Measurements from ENCODE around the gene CCDC97. TPM values are rescaled to one million over a fixed set of nuclear protein-coding genes. Genes with fewer than 3 reads are reported as not detected.
"Not testable (repeated sequence)": the region's sequence is repeated elsewhere in the genome, so short reads cannot be mapped to it uniquely, and the experiment has no call there.

The CCDC97 gene
- total RNA-seq, 8 experiments from 2014 or later = 6.6 to 25.0 (median 9.7) TPM

DNA sequence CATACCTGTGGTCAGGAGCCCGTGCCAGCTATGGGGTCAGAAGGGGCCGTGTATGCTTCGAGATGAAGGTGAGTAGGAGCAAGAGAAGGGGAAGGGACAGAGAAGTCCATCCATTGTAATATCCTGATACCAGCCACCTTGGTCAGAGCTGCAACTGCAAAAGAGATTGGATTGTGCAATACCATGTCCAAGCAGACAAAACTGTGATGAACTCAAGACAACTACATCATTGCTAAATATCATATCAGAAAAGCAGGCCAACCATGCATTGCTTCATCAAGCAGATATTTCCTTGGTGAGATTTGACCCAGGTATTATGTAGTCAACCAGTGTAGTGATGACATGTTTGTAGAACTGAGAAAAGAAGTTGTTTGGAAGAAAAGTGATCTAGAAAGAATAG is 33.7 kb upstream of the CCDC97 start:
- H3K4me1 ChIP-seq (replicated peaks in 1 of 2) = no peaks in the 10 kb centered on the region
- WGBS, 10 experiments = 80 to 94% (median 90%) methylated on average over 2 to 3 of the region's 3 CpGs; no CpG with 5 or more reads in 7 of the 10 experiments
- no peak overlapping the region for H3K27ac ChIP-seq
- H3K4me3 ChIP-seq = no peak overlapping the region
- in situ Hi-C loops (cut with MboI; ENCODE audit: low pct_unique_long_range_greater_than_20kb in 2 of 9, low sequenced_read_pairs in 9 of 9, unreplicated experiment in 9 of 9) = no loop called here
- ATAC-seq (replicated peaks in 6 of 8) = no peak

- 78 to 100% (median 100%) methylated on average over 1 to 2 of the region's 2 CpGs; no CpG with 5 or more reads in 2 of the 10 experiments for WGBS, 10 experiments
- Histone ChIP-seq H3K27ac (no peak overlapping the region), H3K4me3 (no peak overlapping the region), H3K4me1 (replicated peaks in 1 of 2) (no peaks in the 10 kb centered on the region)
- ATAC-seq (replicated peaks in 6 of 8) = no peak
- in situ Hi-C loops (cut with MboI; ENCODE audit: low pct_unique_long_range_greater_than_20kb in 2 of 9, low sequenced_read_pairs in 9 of 9, unreplicated experiment in 9 of 9) = no loop called here
Observed at GRCh38 chr19:41278478-41278877, 31.5 kb upstream of the CCDC97 start.

DNA sequence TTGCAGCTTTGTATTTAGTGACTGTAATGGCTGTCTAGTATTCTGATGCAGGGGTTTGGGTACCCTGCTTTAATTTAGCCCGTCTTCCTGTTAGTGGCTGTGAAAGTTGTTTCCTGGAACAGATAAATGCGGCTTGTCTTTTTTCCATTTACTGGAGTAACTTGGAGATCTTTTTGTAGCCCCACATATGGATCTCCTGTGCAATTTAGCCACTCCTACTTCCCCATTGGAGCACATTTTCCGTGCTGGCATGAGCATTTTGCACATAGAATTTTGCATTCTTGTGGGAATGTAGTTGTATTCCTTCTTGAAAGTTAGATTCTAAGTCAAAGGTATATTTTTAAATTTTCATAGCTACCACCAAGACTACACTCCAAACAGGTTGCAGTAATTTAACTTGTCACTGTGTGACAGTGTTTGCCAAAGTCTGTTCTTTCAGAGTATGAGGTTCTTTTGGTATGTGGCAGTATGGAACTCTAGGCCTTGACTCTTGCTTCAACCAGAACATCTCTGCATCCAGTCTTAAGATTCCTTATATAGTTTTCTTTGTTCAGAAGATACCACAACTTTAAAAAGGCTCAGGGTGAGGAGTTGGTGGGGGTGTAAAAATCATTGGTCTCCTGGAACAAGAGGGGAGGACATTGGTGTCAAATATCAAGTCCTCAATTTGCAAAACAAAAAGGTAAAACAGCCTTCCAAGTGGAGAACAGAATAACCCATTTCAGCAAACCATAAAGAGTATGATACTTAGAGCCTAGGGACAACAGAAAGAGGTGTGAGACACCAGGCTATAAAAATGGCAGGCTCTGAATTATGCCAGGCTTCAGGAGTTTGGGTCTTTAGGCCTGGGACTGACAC is 21.1 kb upstream of the CCDC97 start:
- peak in 3 of 8 experiments; percentile 40 to 65 (median 61) for ATAC-seq (replicated peaks in 6 of 8)

DNA sequence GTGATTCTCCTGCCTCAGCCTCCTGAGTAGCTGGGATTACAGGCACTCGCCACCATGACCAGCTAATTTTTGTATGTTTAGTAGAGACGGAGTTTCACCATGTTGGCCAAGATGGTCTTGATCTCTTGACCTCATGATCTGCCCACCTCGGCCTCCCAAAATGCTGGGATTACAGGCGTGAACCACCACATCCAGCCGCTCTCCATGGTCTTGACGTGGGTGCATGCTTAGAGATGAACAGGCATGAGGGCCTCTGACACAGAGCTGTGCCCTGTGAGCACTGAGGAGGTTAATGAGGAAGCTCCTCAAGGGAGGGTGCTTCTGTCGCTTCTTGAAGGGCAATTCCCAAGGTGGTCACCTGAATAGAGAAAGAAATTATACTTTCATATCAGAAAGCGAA is 20.2 kb upstream of the CCDC97 start:
- ATAC-seq (replicated peaks in 6 of 8); H3K27ac ChIP-seq; in situ Hi-C loops (cut with MboI; ENCODE audit: low pct_unique_long_range_greater_than_20kb in 2 of 9, low sequenced_read_pairs in 9 of 9, unreplicated experiment in 9 of 9); H3K4me1 ChIP-seq (replicated peaks in 1 of 2); H3K4me3 ChIP-seq: not testable (repeated sequence)
- WGBS, 10 experiments = 87 to 100% (median 100%) methylated on average over 1 to 6 of the region's 8 CpGs; no CpG with 5 or more reads in 1 of the 10 experiments

More for the DNA sequence above, 21.1 kb upstream of the CCDC97 start:
- Histone ChIP-seq H3K27ac (no peak overlapping the region), H3K4me1 (replicated peaks in 1 of 2) (no peaks in the 10 kb centered on the region), H3K4me3 (no peak overlapping the region)
- WGBS, 10 experiments = 38 to 100% (median 100%) methylated on average over 1 to 3 of the region's 3 CpGs; no CpG with 5 or more reads in 3 of the 10 experiments
- in situ Hi-C loops (cut with MboI; ENCODE audit: low pct_unique_long_range_greater_than_20kb in 2 of 9, low sequenced_read_pairs in 9 of 9, unreplicated experiment in 9 of 9) = no loop called here

DNA sequence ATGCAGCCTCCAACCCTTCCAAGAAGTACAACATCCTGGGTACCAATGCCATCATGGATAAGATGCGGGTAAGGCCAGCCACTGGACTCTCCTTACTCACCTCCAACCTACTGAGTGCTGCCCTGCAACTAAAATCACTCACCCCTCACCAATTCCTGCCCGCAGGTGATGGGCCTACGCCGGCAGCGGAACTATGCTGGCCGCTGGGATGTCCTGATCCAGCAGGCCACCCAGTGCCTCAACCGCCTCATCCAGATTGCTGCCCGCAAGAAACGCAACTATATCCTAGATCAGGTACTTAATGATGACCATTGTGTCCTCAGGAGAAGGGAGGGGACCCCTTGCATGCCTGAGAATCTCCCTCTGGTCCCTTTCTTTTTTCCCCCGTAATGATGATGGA is 15.6 kb upstream of the CCDC97 start:
- no peak for ATAC-seq (replicated peaks in 6 of 8)
- in situ Hi-C loops (cut with MboI; ENCODE audit: low pct_unique_long_range_greater_than_20kb in 2 of 9, low sequenced_read_pairs in 9 of 9, unreplicated experiment in 9 of 9) = no loop called here
- H3K27ac ChIP-seq = no peak overlapping the region
- no peak overlapping the region for H3K4me3 ChIP-seq
- WGBS, 10 experiments = 90 to 100% (median 100%) methylated on average over 1 to 8 of the region's 10 CpGs; no CpG with 5 or more reads in 2 of the 10 experiments
- peaks cover 0 to 24% of the 10 kb centered on the region in 2 donors for H3K4me1 ChIP-seq (replicated peaks in 1 of 2)

- no peak overlapping the region for H3K27ac ChIP-seq
- peaks cover 0 to 24% of the 10 kb centered on the region in 2 donors for H3K4me1 ChIP-seq (replicated peaks in 1 of 2)
- 0 to 100% (median 92%) methylated on average over 1 to 6 of the region's 6 CpGs; no CpG with 5 or more reads in 1 of the 10 experiments for WGBS, 10 experiments
- in situ Hi-C loops (cut with MboI; ENCODE audit: low pct_unique_long_range_greater_than_20kb in 2 of 9, low sequenced_read_pairs in 9 of 9, unreplicated experiment in 9 of 9) = no loop called here
- ATAC-seq (replicated peaks in 6 of 8) = peak in 2 of 8 experiments; percentile 13 to 19
- H3K4me3 ChIP-seq = no peak overlapping the region
Observed at GRCh38 chr19:41295499-41295898, 14.5 kb upstream of the CCDC97 start.

DNA sequence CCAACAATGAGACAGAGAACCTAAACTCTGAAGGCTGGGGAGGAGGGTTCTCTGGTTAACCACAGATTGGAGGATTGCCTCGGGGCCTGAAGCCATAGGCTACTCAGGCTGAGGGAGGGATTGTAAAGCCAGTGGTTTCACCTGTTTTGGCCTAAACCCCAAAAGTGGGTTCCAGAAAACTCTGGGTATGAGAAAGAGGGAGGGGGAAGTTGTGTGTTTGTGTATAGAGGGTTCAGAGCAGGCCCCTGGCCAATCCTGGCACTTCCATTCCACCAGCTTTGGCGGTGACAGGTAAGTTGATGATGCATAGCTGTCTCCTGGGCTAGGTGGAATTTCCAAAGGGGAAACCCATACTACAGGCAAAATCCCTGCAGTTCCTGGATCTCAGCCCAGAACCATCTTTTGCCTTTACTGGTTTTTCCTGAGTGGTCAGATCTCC is 13.5 kb upstream of the CCDC97 start:
- 80 to 100% methylated on average over 1 of the region's 2 CpGs; no CpG with 5 or more reads in 8 of the 10 experiments for WGBS, 10 experiments
- no peak for ATAC-seq (replicated peaks in 6 of 8)

GRCh38 chr19:41297628-41298347 is 12.2 kb upstream of the CCDC97 start:
- Histone ChIP-seq H3K4me1 (replicated peaks in 1 of 2) (peaks cover 0 to 24% of the 10 kb centered on the region in 2 donors), H3K27ac (peak overlapping the region in 1 of 2 donors; percentile 1), H3K4me3 (no peak overlapping the region)
- 0 to 100% (median 80%) methylated on average over 1 to 6 of the region's 7 CpGs; no CpG with 5 or more reads in 5 of the 10 experiments for WGBS, 10 experiments
- peak in 5 of 8 experiments; percentile 9 to 52 (median 20) for ATAC-seq (replicated peaks in 6 of 8)
- in situ Hi-C loops (cut with MboI; ENCODE audit: low pct_unique_long_range_greater_than_20kb in 2 of 9, low sequenced_read_pairs in 9 of 9, unreplicated experiment in 9 of 9) = no loop called here

More for the DNA sequence above, 13.5 kb upstream of the CCDC97 start:
- in situ Hi-C loops (cut with MboI; ENCODE audit: low pct_unique_long_range_greater_than_20kb in 2 of 9, low sequenced_read_pairs in 9 of 9, unreplicated experiment in 9 of 9) = no loop called here
- no peak overlapping the region for H3K4me3 ChIP-seq
- peaks cover 0 to 24% of the 10 kb centered on the region in 2 donors for H3K4me1 ChIP-seq (replicated peaks in 1 of 2)
- H3K27ac ChIP-seq = peak overlapping the region in 1 of 2 donors; percentile 1

- no peak overlapping the region for H3K4me3 ChIP-seq
- in situ Hi-C loops (cut with MboI; ENCODE audit: low pct_unique_long_range_greater_than_20kb in 2 of 9, low sequenced_read_pairs in 9 of 9, unreplicated experiment in 9 of 9) = no loop called here
- WGBS, 10 experiments = 0 to 64% (median 37%) methylated on average over 2 to 3 of the region's 4 CpGs; no CpG with 5 or more reads in 5 of the 10 experiments
- peak overlapping the region in 1 of 2 donors; percentile 30 for H3K27ac ChIP-seq
- ATAC-seq (replicated peaks in 6 of 8) = peak; percentile 49 to 92 (median 82)
- H3K4me1 ChIP-seq (replicated peaks in 1 of 2) = peaks cover 0 to 24% of the 10 kb centered on the region in 2 donors
Observed at GRCh38 chr19:41298348-41298964, 11.5 kb upstream of the CCDC97 start.

- ATAC-seq (replicated peaks in 6 of 8) = no peak
- H3K4me3 ChIP-seq = no peak overlapping the region
- in situ Hi-C loops (cut with MboI; ENCODE audit: low pct_unique_long_range_greater_than_20kb in 2 of 9, low sequenced_read_pairs in 9 of 9, unreplicated experiment in 9 of 9) = no loop called here
Observed at GRCh38 chr19:41299046-41299754, 10.8 kb upstream of the CCDC97 start.

DNA sequence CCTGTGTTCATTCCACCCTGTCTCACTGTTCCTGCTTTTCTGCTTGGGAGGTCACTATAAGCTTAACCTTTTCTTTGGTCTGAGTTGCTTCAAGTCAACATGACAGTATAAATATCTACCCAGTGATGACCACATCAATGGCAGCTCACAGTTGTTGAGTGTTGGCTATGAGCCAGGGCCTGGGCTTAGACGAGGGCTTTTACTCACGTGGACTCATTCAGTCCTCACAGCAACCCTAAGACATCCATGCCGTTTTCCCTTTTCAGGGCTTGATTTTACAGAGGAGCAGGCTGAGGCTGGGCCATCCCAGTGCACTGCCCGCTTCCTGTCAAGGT is 10.2 kb upstream of the CCDC97 start:
- ATAC-seq (replicated peaks in 6 of 8) = peak in 4 of 8 experiments; percentile 5 to 63 (median 50)
- WGBS, 10 experiments = 35 to 100% (median 80%) methylated on average over 1 to 2 of the region's 4 CpGs; no CpG with 5 or more reads in 3 of the 10 experiments
- Histone ChIP-seq H3K4me1 (replicated peaks in 1 of 2) (peaks cover 0 to 24% of the 10 kb centered on the region in 2 donors), H3K27ac (no peak overlapping the region), H3K4me3 (no peak overlapping the region)
- in situ Hi-C loops (cut with MboI; ENCODE audit: low pct_unique_long_range_greater_than_20kb in 2 of 9, low sequenced_read_pairs in 9 of 9, unreplicated experiment in 9 of 9) = no loop called here

More at GRCh38 chr19:41299046-41299754, 10.8 kb upstream of the CCDC97 start:
- WGBS, 10 experiments = 3 to 100% (median 62%) methylated on average over 1 to 9 of the region's 10 CpGs; no CpG with 5 or more reads in 1 of the 10 experiments
- Histone ChIP-seq H3K27ac (no peak overlapping the region), H3K4me1 (replicated peaks in 1 of 2) (peaks cover 0 to 24% of the 10 kb centered on the region in 2 donors)

DNA sequence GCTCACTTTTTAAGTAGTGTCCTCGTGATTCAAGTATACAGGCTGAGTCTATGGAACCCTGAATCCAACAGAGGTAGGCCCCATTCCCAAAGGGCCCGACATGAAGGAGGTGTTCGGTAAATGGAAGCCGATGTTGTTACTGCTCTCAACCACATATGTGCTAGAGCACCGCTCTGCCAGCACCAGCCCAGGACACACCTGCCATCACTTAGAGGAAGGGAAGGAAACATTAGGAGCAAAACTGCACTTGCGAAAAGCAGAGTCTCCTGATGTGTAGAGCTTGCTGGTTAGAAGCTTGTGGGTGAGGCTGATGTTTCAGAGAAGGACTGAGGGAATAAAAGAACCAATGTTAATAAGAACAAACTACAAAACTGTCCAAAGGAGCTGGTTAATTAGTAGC is 9.4 kb upstream of the CCDC97 start:
- in situ Hi-C loops (cut with MboI; ENCODE audit: low pct_unique_long_range_greater_than_20kb in 2 of 9, low sequenced_read_pairs in 9 of 9, unreplicated experiment in 9 of 9) = no loop called here
- Histone ChIP-seq H3K4me1 (replicated peaks in 1 of 2) (peaks cover 0 to 24% of the 10 kb centered on the region in 2 donors), H3K27ac (no peak overlapping the region), H3K4me3 (no peak overlapping the region)
- WGBS, 10 experiments = 74 to 100% (median 100%) methylated on average over 1 to 6 of the region's 6 CpGs; no CpG with 5 or more reads in 2 of the 10 experiments
- ATAC-seq (replicated peaks in 6 of 8) = no peak

Data from motor neuron (in vitro differentiated cells).